ENCODE results near the gene ABCB11. TPM values are rescaled to one million over a fixed set of nuclear protein-coding genes. Genes with fewer than 3 reads are reported as not detected.

Gene ABCB11
- total and polyA plus RNA-seq, 4 donors = 18.3 to 74.3 (median 38.3) TPM

DNA sequence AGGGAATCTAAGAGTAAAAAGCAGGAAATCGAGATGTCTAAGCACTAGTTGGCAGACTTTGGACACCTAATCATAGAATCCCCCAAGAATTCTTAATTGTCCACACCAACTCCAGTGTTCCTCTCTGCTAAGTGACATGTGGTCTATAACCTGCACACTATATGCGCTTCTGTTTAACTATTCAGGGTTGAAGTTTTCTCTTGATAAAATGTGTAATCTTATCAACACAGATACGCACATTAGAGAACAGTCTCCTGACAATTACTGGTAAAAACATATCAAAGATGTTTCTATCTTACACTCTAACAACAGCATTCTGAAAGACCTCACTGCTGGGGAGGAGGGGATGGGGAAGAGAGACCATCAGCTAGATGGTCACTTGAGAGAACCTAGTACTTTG, 3.9 kb downstream of the ABCB11 start:
- H3K4me3 ChIP-seq (ENCODE audit: low read depth in 1 of 3, low read length in 3 of 3) = peak overlapping the region in 1 of 3 donors; percentile 1
- H3K27ac ChIP-seq (ENCODE audit: low read depth in 1 of 2, low read length in 2 of 2) = peak overlapping the region; percentile 72 to 91
- no peaks in the 10 kb centered on the region for H3K9me3 ChIP-seq (ENCODE audit: control insufficient read depth in 4 of 4, low read length in 3 of 4)
- H3K36me3 ChIP-seq (ENCODE audit: control insufficient read depth in 4 of 4, insufficient read depth in 3 of 4, low read depth in 1 of 4, low read length in 3 of 4) = no peaks in the 10 kb centered on the region
- no peak overlapping the region for H3K9ac ChIP-seq (ENCODE audit: low read depth in 1 of 2, low read length in 2 of 2)
- 84% methylated on average over 3 of the region's 3 CpGs for WGBS
- H3K4me1 ChIP-seq (ENCODE audit: control insufficient read depth in 4 of 4, insufficient read depth in 4 of 4, low read length in 3 of 4) = peaks cover 6 to 47% (median 27%) of the 10 kb centered on the region in 4 donors
- TF ChIP-seq YY1 (IDR thresholded peaks at IDR 0.05) (no peak), RAD21 (IDR thresholded peaks at IDR 0.05) (no peak)
- no peaks in the 10 kb centered on the region for H3K27me3 ChIP-seq (ENCODE audit: control insufficient read depth in 4 of 4, insufficient read depth in 4 of 4, low read length in 3 of 4)
- DNase-seq (ENCODE audit: low spot score) = no peak

DNA sequence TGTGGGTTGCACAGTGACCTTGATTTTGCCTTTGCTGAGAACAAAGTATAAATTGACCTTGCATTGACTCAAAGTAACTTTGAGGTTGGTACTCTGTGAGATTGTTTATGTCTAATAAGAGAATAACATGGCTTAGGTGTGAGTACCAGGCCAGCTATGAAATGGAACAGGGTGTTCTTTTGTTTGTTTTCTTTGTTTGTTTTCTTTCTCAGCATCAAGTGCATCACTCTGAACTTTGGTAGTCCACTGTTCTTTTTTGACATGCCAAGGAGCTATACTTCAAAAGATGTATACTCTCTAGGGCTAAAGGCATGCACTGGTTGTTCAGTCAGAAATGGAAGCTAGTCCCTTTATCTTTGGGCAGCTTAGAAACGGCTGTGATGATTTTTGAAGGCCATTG, 5.1 kb downstream of the ABCB11 start:
- WGBS = 30% methylated on average over 1 of the region's 1 CpG
- Histone ChIP-seq H3K36me3 (ENCODE audit: control insufficient read depth in 4 of 4, insufficient read depth in 3 of 4, low read depth in 1 of 4, low read length in 3 of 4) (no peaks in the 10 kb centered on the region), H3K9ac (ENCODE audit: low read depth in 1 of 2, low read length in 2 of 2) (no peak overlapping the region), H3K27me3 (ENCODE audit: control insufficient read depth in 4 of 4, insufficient read depth in 4 of 4, low read length in 3 of 4) (no peaks in the 10 kb centered on the region), H3K9me3 (ENCODE audit: control insufficient read depth in 4 of 4, low read length in 3 of 4) (no peaks in the 10 kb centered on the region), H3K27ac (ENCODE audit: low read depth in 1 of 2, low read length in 2 of 2) (peak overlapping the region; percentile 21 to 38), H3K4me1 (ENCODE audit: control insufficient read depth in 4 of 4, insufficient read depth in 4 of 4, low read length in 3 of 4) (peaks cover 1 to 40% (median 18%) of the 10 kb centered on the region in 4 donors), H3K4me3 (ENCODE audit: low read depth in 1 of 3, low read length in 3 of 3) (no peak overlapping the region)
- TF ChIP-seq TAF1 (conservative IDR thresholded peaks at IDR 0.05) (no peak), RAD21 (IDR thresholded peaks at IDR 0.05) (no peak), SP1 (IDR thresholded peaks at IDR 0.05) (peak; percentile 38), JUND (IDR thresholded peaks at IDR 0.05) (peak in 1 of 2 donors; percentile 12), YY1 (IDR thresholded peaks at IDR 0.05) (peak; percentile 33), RXRA (IDR thresholded peaks at IDR 0.05) (peak; percentile 35 to 48), FOXA2 (IDR thresholded peaks at IDR 0.05) (peak; percentile 51), HNF4G (IDR thresholded peaks at IDR 0.05) (peak; percentile 13), HNF4A (conservative IDR thresholded peaks at IDR 0.05) (peak; percentile 50 to 56)
- TF ChIP-seq, protein P1, sequence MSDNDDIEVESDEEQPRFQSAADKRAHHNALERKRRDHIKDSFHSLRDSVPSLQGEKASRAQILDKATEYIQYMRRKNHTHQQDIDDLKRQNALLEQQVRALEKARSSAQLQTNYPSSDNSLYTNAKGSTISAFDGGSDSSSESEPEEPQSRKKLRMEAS (IDR thresholded peaks at IDR 0.05) = no peak
- TF ChIP-seq, protein P2, sequence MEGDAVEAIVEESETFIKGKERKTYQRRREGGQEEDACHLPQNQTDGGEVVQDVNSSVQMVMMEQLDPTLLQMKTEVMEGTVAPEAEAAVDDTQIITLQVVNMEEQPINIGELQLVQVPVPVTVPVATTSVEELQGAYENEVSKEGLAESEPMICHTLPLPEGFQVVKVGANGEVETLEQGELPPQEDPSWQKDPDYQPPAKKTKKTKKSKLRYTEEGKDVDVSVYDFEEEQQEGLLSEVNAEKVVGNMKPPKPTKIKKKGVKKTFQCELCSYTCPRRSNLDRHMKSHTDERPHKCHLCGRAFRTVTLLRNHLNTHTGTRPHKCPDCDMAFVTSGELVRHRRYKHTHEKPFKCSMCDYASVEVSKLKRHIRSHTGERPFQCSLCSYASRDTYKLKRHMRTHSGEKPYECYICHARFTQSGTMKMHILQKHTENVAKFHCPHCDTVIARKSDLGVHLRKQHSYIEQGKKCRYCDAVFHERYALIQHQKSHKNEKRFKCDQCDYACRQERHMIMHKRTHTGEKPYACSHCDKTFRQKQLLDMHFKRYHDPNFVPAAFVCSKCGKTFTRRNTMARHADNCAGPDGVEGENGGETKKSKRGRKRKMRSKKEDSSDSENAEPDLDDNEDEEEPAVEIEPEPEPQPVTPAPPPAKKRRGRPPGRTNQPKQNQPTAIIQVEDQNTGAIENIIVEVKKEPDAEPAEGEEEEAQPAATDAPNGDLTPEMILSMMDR (IDR thresholded peaks at IDR 0.05; ENCODE audit: low read depth, low read length, missing input control) = no peak
- no peak for DNase-seq (ENCODE audit: low spot score)

DNA sequence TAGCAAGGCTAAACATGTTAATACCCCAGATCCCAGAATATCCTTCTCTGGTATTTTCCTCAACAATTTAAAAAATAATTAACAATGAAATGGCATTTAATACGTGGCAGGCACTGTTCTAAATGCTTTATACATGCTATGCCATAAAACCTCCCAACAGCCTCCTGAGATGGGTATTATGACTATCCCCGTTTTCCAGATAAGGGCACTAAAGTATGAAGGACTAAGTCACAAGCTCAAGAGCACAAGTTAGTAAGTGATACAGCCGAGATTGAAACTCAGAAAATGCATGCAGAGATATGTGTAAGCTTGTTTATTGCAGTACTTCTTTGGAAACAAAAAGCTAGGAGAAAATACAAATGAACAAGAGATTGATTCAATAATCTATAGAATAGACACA, 8.0 kb downstream of the ABCB11 start:
- no peak for DNase-seq (ENCODE audit: low spot score)
- H3K4me3 ChIP-seq (ENCODE audit: low read depth in 1 of 3, low read length in 3 of 3) = no peak overlapping the region
- H3K27ac ChIP-seq (ENCODE audit: low read depth in 1 of 2, low read length in 2 of 2) = no peak overlapping the region
- no peak overlapping the region for H3K9ac ChIP-seq (ENCODE audit: low read depth in 1 of 2, low read length in 2 of 2)
- peaks cover 1 to 32% (median 17%) of the 10 kb centered on the region in 4 donors for H3K4me1 ChIP-seq (ENCODE audit: control insufficient read depth in 4 of 4, insufficient read depth in 4 of 4, low read length in 3 of 4)
- no peaks in the 10 kb centered on the region for H3K27me3 ChIP-seq (ENCODE audit: control insufficient read depth in 4 of 4, insufficient read depth in 4 of 4, low read length in 3 of 4)
- 63% methylated on average over 3 of the region's 3 CpGs for WGBS
- no peaks in the 10 kb centered on the region for H3K9me3 ChIP-seq (ENCODE audit: control insufficient read depth in 4 of 4, low read length in 3 of 4)
- H3K36me3 ChIP-seq (ENCODE audit: control insufficient read depth in 4 of 4, insufficient read depth in 3 of 4, low read depth in 1 of 4, low read length in 3 of 4) = peaks cover 0 to 2% (median 0%) of the 10 kb centered on the region in 4 donors
- TF ChIP-seq, protein P2 (IDR thresholded peaks at IDR 0.05; ENCODE audit: low read depth, low read length, missing input control) = no peak
- TF ChIP-seq, protein P1 (IDR thresholded peaks at IDR 0.05) = no peak
- TF ChIP-seq, protein P3, sequence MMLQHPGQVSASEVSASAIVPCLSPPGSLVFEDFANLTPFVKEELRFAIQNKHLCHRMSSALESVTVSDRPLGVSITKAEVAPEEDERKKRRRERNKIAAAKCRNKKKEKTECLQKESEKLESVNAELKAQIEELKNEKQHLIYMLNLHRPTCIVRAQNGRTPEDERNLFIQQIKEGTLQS (IDR thresholded peaks at IDR 0.05) = no peak
- TF ChIP-seq TAF1 (conservative IDR thresholded peaks at IDR 0.05) (no peak), NR2F2 (IDR thresholded peaks at IDR 0.05) (no peak), FOXA2 (IDR thresholded peaks at IDR 0.05) (no peak), RXRA (IDR thresholded peaks at IDR 0.05) (no peak), SP1 (IDR thresholded peaks at IDR 0.05) (no peak), HNF4G (IDR thresholded peaks at IDR 0.05) (no peak), EGR1 (IDR thresholded peaks at IDR 0.05; ENCODE audit: low read depth in 2 of 2) (no peak)
- TF ChIP-seq, protein P4, sequence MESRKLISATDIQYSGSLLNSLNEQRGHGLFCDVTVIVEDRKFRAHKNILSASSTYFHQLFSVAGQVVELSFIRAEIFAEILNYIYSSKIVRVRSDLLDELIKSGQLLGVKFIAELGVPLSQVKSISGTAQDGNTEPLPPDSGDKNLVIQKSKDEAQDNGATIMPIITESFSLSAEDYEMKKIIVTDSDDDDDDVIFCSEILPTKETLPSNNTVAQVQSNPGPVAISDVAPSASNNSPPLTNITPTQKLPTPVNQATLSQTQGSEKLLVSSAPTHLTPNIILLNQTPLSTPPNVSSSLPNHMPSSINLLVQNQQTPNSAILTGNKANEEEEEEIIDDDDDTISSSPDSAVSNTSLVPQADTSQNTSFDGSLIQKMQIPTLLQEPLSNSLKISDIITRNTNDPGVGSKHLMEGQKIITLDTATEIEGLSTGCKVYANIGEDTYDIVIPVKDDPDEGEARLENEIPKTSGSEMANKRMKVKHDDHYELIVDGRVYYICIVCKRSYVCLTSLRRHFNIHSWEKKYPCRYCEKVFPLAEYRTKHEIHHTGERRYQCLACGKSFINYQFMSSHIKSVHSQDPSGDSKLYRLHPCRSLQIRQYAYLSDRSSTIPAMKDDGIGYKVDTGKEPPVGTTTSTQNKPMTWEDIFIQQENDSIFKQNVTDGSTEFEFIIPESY (IDR thresholded peaks at IDR 0.05) = no peak
